Measurements from ENCODE around the gene FERMT3. TPM values are rescaled to one million over a fixed set of nuclear protein-coding genes. Genes with fewer than 3 reads are reported as not detected.

Gene FERMT3
- total and polyA plus RNA-seq, 4 donors = 3.4 to 47.2 (median 9.7) TPM

GRCh38 chr11:64232182-64232966, 25.9 kb downstream of the FERMT3 start:
- DNase-seq (ENCODE audit: low spot score) = no peak
- Histone ChIP-seq H3K27ac (ENCODE audit: low read depth in 1 of 2, low read length in 2 of 2) (no peak overlapping the region), H3K4me1 (ENCODE audit: control insufficient read depth in 4 of 4, insufficient read depth in 4 of 4, low read length in 3 of 4) (peaks cover 12 to 46% (median 29%) of the 10 kb centered on the region in 4 donors)

More at GRCh38 chr11:64232182-64232966, 25.9 kb downstream of the FERMT3 start:
- H3K4me3 ChIP-seq (ENCODE audit: low read depth in 1 of 3, low read length in 3 of 3) = no peak overlapping the region
- no peaks in the 10 kb centered on the region for H3K36me3 ChIP-seq (ENCODE audit: control insufficient read depth in 4 of 4, insufficient read depth in 3 of 4, low read depth in 1 of 4, low read length in 3 of 4)
- H3K9me3 ChIP-seq (ENCODE audit: control insufficient read depth in 4 of 4, low read length in 3 of 4) = no peaks in the 10 kb centered on the region
- no peak overlapping the region for H3K9ac ChIP-seq (ENCODE audit: low read depth in 1 of 2, low read length in 2 of 2)
- no peaks in the 10 kb centered on the region for H3K27me3 ChIP-seq (ENCODE audit: control insufficient read depth in 4 of 4, insufficient read depth in 4 of 4, low read length in 3 of 4)
- no peak for TF ChIP-seq ZBTB33 (IDR thresholded peaks at IDR 0.05)
- no peak for TF ChIP-seq NR2F2 (IDR thresholded peaks at IDR 0.05)
- no peak for TF ChIP-seq JUND (IDR thresholded peaks at IDR 0.05)
- no peak for TF ChIP-seq RAD21 (IDR thresholded peaks at IDR 0.05)
- TF ChIP-seq FOXA1 (IDR thresholded peaks at IDR 0.05) = no peak
- TF ChIP-seq HNF4A (conservative IDR thresholded peaks at IDR 0.05) = no peak
- TF ChIP-seq EGR1 (IDR thresholded peaks at IDR 0.05; ENCODE audit: low read depth in 2 of 2) = no peak
- no peak for TF ChIP-seq FOXA2 (IDR thresholded peaks at IDR 0.05)
- TF ChIP-seq SP1 (IDR thresholded peaks at IDR 0.05) = no peak
- TF ChIP-seq REST (IDR thresholded peaks at IDR 0.05) = no peak
- TF ChIP-seq RXRA (IDR thresholded peaks at IDR 0.05) = no peak
- no peak for TF ChIP-seq HNF4G (IDR thresholded peaks at IDR 0.05)
- no peak for TF ChIP-seq CTCF (IDR thresholded peaks at IDR 0.05; ENCODE audit: low read depth, low read length, missing input control)
- no peak for TF ChIP-seq ATF3 (IDR thresholded peaks at IDR 0.05)
- TF ChIP-seq MAX (IDR thresholded peaks at IDR 0.05) = no peak
- no peak for TF ChIP-seq YY1 (IDR thresholded peaks at IDR 0.05)
- no peak for TF ChIP-seq TAF1 (conservative IDR thresholded peaks at IDR 0.05)
- TF ChIP-seq GABPA (IDR thresholded peaks at IDR 0.05 in 1 of 2, conservative IDR thresholded peaks at IDR 0.05 in 1 of 2) = no peak
- 93% methylated on average over 15 of the region's 15 CpGs for WGBS
